Gastroesophageal sphincter (tissue), 4 donors: Measurements from ENCODE around the gene TPRG1L. TPM values are rescaled to one million over a fixed set of nuclear protein-coding genes. Genes with fewer than 3 reads are reported as not detected.

Experiments
- ATAC-seq: fragments of 150-250 bp; one replicate; pipeline ENCODE4 v1.9.1; 2016; ENCODE audit warnings: mild to moderate bottlenecking, moderate library complexity
- H3K27ac ChIP-seq, 4 donors: fragments of 200-600 bp; sonication (generic) in 3 of 4; 1 replicate in 3 of 4; 2 replicates in 1 of 4; pipeline ENCODE4 v1.5.1; 2016 to 2019
- H3K27me3 ChIP-seq: fragments of 200-600 bp; sonication (generic); one replicate; pipeline ENCODE4 v1.5.1; 2019
- H3K36me3 ChIP-seq, 2 donors: fragments of 200-600 bp; sonication (generic); one replicate each; pipeline ENCODE4 v1.5.1; 2019; ENCODE audit warnings: control low read depth in 1 of 2
- H3K4me1 ChIP-seq, 3 donors: fragments of 200-600 bp; sonication (generic); 1 replicate in 2 of 3; 2 replicates in 1 of 3; pipeline ENCODE4 v1.5.1; 2016 to 2019; ENCODE audit warnings: control low read depth in 2 of 3
- H3K4me3 ChIP-seq, 2 donors: fragments of 200-600 bp; sonication (generic); one replicate each; pipeline ENCODE4 v1.5.1; 2019; ENCODE audit warnings: mild to moderate bottlenecking in 1 of 2, moderate library complexity in 1 of 2
- H3K9me3 ChIP-seq, 3 donors: fragments of 200-600 bp; sonication (generic); one replicate each; pipeline ENCODE4 v1.5.1; 2017 to 2019; ENCODE audit warnings: control low read depth in 2 of 3
- EP300 ChIP-seq: sonication (generic); formaldehyde crosslinking; IDR thresholded peaks from one replicate; pipeline ENCODE4 v1.6.1; 2017; ENCODE audit warnings: antibody characterized with exemption, mild to moderate bottlenecking
- POLR2A ChIP-seq, 2 donors: fragments of 450-650 bp; IDR thresholded peaks; one replicate each; pipeline ENCODE4 v1.6.1; 2017; ENCODE audit warnings: antibody characterized with exemption in 2 of 2, mild to moderate bottlenecking in 2 of 2, moderate library complexity in 1 of 2
- POLR2AphosphoS5 ChIP-seq: sonication (generic); formaldehyde crosslinking; IDR thresholded peaks from one replicate; pipeline ENCODE4 v1.6.1; 2017; ENCODE audit warnings: antibody characterized with exemption
- WGBS, 2 donors: methylation state at CpG; one replicate each; pipeline ENCODE4 v1.1.5; 2018; ENCODE audit warnings: low coverage in 1 of 2; 5-methylcytosine and 5-hydroxymethylcytosine counted together
- total RNA-seq, 4 donors: library from RNA; depleted of rRNA; stranded (reverse); fragments of >200 nt; gene quantifications; one replicate each; pipeline ENCODE4 v1.1.0, GENCODE V29; 2016
- TF ChIP-seq, protein P1 (sequence below), 4 experiments: fragments of 200-600 bp in 2 of 4; fragments of 450-650 bp in 2 of 4; sonication (generic) in 1 of 4; IDR thresholded peaks; one replicate each; pipeline ENCODE4 v1.5.1; 2017 to 2019; ENCODE audit warnings: antibody characterized with exemption in 4 of 4, mild to moderate bottlenecking in 2 of 4, moderate library complexity in 2 of 4

The TPRG1L gene
- total RNA-seq, 4 donors from 2014 or later, result 38.2 to 52.1 (median 46.6) TPM

DNA sequence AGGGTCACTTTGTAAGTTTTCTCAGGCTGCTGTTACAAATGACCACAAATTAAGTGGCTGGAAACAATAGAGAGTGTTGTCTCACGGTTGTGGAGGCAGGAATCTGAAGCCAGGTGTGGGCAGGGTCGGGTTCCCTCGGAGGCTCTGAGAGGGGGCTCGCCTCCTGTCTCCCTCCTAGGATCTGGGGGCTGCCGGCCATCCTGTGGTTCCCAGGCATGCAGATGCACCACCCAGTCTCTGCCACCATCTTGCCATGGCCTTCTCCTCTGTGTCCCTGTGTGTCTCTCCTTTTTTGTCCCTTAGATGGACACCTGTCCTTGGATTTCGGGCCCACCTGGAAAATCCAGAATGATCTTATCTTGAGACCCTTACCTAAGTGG, 32.3 kb downstream of the TPRG1L start:
- Histone ChIP-seq H3K27ac (no peak overlapping the region), H3K4me1 (peaks cover 0 to 10% (median under 1%) of the 10 kb centered on the region in 3 donors), H3K36me3 (no peaks in the 10 kb centered on the region), H3K4me3 (no peak overlapping the region), H3K9me3 (no peaks in the 10 kb centered on the region), H3K27me3 (peaks cover 64% of the 10 kb centered on the region)
- ATAC-seq, result no peak
- TF ChIP-seq EP300 (no peak), POLR2A (IDR thresholded peaks at IDR 0.05) (no peak), POLR2AphosphoS5 (no peak)
- TF ChIP-seq, protein P1, sequence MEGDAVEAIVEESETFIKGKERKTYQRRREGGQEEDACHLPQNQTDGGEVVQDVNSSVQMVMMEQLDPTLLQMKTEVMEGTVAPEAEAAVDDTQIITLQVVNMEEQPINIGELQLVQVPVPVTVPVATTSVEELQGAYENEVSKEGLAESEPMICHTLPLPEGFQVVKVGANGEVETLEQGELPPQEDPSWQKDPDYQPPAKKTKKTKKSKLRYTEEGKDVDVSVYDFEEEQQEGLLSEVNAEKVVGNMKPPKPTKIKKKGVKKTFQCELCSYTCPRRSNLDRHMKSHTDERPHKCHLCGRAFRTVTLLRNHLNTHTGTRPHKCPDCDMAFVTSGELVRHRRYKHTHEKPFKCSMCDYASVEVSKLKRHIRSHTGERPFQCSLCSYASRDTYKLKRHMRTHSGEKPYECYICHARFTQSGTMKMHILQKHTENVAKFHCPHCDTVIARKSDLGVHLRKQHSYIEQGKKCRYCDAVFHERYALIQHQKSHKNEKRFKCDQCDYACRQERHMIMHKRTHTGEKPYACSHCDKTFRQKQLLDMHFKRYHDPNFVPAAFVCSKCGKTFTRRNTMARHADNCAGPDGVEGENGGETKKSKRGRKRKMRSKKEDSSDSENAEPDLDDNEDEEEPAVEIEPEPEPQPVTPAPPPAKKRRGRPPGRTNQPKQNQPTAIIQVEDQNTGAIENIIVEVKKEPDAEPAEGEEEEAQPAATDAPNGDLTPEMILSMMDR (IDR thresholded peaks at IDR 0.05), result no peak
- 70 to 82% methylated on average over 4 to 5 of the region's 6 CpGs for WGBS, 2 donors

DNA sequence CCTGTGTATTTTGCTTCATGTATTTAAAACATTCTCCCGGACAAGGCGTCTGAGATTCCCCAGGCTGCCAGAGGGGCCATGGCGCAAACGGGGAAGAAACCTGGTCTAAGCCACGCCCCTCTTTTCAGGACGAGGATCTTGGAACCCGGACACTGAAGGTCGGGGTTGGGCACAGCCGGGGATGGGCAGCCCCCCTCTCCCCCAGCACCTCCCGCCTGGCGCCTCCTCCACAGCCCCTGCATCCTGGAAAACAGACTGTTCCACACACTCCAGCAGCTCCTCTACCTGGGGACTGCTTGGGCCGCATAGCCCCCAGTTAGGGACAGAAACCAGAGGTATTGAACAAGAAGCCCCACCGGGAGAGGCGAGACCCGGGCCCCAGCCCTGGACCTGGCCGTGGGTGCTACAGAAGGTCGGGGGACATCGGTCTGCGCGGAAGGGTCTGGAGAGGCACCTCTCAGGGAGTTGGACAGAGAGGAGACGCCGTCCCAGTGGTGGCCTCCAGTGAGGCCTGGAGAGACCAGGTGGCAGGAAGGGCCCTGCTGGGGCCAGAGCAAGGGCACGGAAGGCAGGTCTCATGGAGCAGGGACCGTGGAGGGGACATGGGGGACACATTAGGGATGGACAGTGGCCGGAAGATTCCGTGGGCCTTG, 32.9 kb downstream of the TPRG1L start:
- TF ChIP-seq, protein P1 (IDR thresholded peaks at IDR 0.05), result no peak
- no peak for TF ChIP-seq POLR2AphosphoS5
- no peak for TF ChIP-seq EP300
- TF ChIP-seq POLR2A (IDR thresholded peaks at IDR 0.05), result no peak
- Histone ChIP-seq H3K4me3 (no peak overlapping the region), H3K4me1 (peaks cover 0 to 4% (median 0%) of the 10 kb centered on the region in 3 donors), H3K9me3 (no peaks in the 10 kb centered on the region), H3K27me3 (peaks cover 64% of the 10 kb centered on the region), H3K27ac (no peak overlapping the region), H3K36me3 (no peaks in the 10 kb centered on the region)
- WGBS, 2 donors, result 58 to 100% methylated on average over 1 to 13 of the region's 26 CpGs
- ATAC-seq, result no peak

DNA sequence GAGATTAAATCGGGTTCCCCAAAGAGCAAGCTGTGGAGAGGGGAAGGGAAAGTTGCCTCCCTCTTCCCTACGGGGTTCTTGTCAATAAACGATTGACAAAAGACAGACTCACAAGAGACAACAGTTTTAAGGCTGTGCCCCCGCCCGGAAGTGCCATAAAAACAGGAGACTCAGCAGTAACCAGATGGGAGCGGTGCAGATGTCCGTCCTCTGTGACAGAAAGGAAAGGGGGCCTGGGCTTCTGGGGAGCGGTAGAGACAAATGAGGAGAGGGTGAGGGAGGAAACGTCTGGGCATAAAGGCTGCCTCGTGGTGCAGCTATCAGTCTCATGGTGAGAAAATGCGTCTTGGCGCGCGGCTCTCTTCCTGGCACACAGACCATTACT, 33.4 kb downstream of the TPRG1L start:
- Histone ChIP-seq H3K27me3 (peaks cover 64% of the 10 kb centered on the region), H3K4me3 (no peak overlapping the region), H3K27ac (no peak overlapping the region), H3K4me1 (no peaks in the 10 kb centered on the region), H3K36me3 (no peaks in the 10 kb centered on the region), H3K9me3 (no peaks in the 10 kb centered on the region)
- no peak for ATAC-seq
- no peak for TF ChIP-seq POLR2A (IDR thresholded peaks at IDR 0.05)
- TF ChIP-seq, protein P1 (IDR thresholded peaks at IDR 0.05), result no peak
- no peak for TF ChIP-seq EP300
- no peak for TF ChIP-seq POLR2AphosphoS5
- 46 to 65% methylated on average over 11 to 13 of the region's 14 CpGs for WGBS, 2 donors

DNA sequence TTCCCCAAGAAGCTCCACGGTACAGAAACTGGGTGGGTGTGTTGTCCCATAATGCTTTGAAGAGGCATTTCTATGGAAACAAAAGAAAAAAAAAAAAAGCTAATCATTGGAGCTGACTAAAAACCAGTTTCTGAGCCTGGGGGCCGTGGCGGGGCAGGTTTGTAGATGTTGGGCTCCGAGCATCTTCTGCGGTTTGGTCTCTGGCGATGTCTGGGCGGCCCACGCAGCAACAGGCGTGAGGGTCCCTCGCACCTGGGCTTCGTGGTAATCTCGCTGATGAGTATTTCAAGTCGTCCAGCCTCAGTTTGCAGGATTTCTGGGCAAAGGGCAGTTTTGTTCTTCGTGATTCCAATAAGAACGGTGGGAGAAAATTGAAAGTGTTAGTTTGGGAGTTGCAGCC, 34.3 kb downstream of the TPRG1L start:
- no peak for ATAC-seq
- Histone ChIP-seq H3K9me3 (no peaks in the 10 kb centered on the region), H3K4me1 (no peaks in the 10 kb centered on the region), H3K27me3 (peaks cover 64% of the 10 kb centered on the region), H3K36me3 (no peaks in the 10 kb centered on the region), H3K4me3 (no peak overlapping the region), H3K27ac (no peak overlapping the region)
- 83 to 86% methylated on average over 11 to 13 of the region's 15 CpGs for WGBS, 2 donors
- TF ChIP-seq POLR2AphosphoS5 (no peak), POLR2A (IDR thresholded peaks at IDR 0.05) (no peak), EP300 (no peak)
- TF ChIP-seq, protein P1 (IDR thresholded peaks at IDR 0.05), result no peak

DNA sequence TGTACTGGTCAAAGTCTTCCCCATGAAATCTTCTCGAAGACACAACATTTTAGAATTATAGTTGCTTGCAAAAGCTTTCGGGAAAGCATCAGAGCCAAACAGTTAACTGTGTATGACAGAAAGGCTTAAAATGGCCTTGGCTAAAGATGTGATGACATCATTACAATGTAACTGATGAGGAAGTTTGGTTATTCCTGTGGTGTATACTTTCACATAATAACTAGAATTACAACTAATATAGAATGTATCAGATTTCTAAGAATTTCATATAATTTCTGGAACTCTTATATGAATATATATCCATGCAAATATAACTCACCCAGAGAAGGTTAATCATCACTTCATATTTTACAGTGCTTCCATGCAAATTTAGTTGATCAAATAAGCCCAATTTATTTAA, 35.9 kb downstream of the TPRG1L start:
- no peaks in the 10 kb centered on the region for H3K36me3 ChIP-seq
- 40 to 65% methylated on average over 2 of the region's 2 CpGs for WGBS, 2 donors
- no peaks in the 10 kb centered on the region for H3K4me1 ChIP-seq
- H3K27ac ChIP-seq, result no peak overlapping the region
- TF ChIP-seq EP300 (no peak), POLR2A (IDR thresholded peaks at IDR 0.05) (no peak), POLR2AphosphoS5 (no peak)
- TF ChIP-seq, protein P1 (IDR thresholded peaks at IDR 0.05), result no peak
- H3K27me3 ChIP-seq, result peaks cover 57% of the 10 kb centered on the region
- no peak for ATAC-seq
- no peak overlapping the region for H3K4me3 ChIP-seq
- no peaks in the 10 kb centered on the region for H3K9me3 ChIP-seq
